Measurements from ENCODE around the gene FAM167B.
"Not testable (repeated sequence)": the region's sequence is repeated elsewhere in the genome, so short reads cannot be mapped to it uniquely, and the experiment has no call there.

The FAM167B gene

DNA sequence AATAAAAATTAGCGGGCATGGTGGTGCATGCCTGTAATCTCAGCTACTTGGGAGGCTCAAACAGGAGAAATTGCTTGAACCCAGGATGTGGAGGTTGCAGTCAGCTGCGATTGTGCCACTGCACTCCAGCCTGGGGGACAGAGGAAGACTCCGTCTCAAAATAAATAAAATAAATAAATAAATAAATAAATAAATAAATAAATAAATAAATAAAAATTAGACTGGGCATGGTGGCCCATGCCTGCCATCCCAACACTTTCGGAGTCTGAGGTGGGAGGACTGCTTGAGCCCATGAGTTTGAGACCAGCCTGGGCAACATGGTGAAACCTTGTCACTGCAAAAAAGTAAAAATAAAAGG lies 16.2 kb downstream of the FAM167B start:
- not testable (repeated sequence) for DNase-seq (ENCODE audit: low read depth)

GRCh38 chr1:32263744-32264143 lies 16.7 kb downstream of the FAM167B start:
- no peak for DNase-seq (ENCODE audit: low read depth)

GRCh38 chr1:32265846-32266245 lies 18.8 kb downstream of the FAM167B start:
- DNase-seq (ENCODE audit: low read depth), result no peak

DNA sequence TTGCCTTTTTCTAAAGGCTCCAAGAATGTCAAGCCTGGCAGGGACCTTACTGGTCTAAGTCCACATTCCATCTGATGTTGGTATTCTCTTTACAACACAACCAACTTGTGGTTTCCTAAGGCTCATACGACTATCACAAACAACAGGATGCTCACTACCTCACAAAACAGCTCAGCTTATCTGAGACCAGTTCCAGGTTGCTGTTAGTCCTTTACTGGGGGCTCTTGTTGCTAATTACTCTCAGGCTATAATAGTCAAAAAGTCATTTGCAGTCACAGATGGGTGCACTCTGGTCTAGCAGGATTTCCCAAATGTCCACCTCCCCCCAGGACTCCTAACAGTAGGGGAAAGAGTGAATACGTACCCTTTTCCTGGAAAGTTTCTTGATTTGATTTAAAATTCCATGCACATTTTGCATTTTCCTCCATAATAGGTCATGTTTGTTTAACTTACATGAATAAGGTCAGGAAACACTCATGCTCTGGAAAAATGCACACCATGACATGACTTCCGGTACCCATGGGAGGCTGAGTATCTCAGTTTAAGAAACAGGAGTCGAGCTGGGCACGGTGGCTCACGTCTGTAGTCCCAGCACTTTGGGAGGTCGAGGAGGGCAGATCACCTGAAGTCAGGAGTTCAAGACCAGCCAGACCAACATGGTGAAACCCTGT lies 20.0 kb downstream of the FAM167B start:
- DNase-seq (ENCODE audit: low read depth), result no peak

- no peak for DNase-seq (ENCODE audit: low read depth)
These were observed 22.7 kb downstream of the FAM167B start for GRCh38 chr1:32269744-32270143.

DNA sequence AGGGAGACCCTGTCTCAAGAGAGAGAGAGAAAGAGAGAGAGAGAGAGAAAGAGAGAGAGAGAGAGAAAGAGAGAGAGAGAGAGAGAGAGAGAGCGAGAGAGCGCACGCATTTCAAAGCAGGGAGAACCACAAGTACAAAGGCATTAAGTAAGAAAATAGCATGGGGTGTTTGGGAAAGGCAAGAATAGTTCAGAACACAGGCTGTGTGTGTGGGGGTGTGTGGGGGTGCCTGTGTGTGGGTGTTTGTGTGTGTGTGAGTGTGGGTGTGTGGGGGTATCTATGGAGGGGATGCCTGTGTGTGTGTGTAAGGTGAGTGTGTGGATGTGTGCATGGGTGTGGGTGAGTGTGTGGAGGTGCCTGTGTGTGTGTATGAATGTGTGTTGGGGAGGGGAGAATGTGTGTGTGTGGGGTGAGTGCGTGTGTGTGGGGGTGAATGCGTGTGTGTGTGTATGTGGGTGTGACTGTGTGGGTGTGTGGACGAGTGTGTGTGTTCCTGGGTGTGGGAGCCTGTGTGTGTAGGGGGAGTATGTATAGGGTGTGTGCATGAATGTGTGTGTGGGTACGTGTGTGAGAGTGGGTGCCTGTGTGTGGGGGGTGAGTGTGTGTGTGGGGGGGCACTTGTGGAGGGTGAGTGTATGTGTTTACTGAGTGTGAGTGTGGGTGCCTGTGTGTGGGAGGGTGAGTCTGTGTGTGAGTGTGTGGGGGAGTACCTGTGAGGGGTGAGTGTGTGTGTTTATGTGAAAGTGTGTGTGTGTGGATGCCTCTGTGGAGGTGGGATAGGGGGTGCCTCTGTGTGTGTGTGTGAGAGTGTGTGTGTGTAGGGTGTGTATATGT lies 25.8 kb downstream of the FAM167B start:
- DNase-seq (ENCODE audit: low read depth), result no peak

GRCh38 chr1:32273391-32274208 lies 26.6 kb downstream of the FAM167B start:
- DNase-seq (ENCODE audit: low read depth), result no peak

DNA sequence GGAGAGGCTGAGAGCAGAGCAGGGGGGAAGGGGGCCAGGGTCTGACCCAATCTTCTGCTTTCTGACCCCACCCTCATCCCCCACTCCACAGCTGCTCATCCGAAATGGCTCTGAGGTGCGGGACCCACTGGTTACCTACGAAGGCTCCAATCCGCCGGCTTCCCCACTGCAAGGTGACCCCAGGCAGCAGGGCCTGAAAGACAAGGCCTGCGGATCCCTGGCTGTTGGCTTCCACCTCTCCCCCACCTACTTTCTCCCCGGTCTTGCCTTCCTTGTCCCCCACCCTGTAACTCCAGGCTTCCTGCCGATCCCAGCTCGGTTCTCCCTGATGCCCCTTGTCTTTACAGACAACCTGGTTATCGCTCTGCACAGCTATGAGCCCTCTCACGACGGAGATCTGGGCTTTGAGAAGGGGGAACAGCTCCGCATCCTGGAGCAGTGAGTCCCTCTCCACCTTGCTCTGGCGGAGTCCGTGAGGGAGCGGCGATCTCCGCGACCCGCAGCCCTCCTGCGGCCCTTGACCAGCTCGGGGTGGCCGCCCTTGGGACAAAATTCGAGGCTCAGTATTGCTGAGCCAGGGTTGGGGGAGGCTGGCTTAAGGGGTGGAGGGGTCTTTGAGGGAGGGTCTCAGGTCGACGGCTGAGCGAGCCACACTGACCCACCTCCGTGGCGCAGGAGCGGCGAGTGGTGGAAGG lies 27.8 kb downstream of the FAM167B start:
- DNase-seq (ENCODE audit: low read depth), result no peak

DNA sequence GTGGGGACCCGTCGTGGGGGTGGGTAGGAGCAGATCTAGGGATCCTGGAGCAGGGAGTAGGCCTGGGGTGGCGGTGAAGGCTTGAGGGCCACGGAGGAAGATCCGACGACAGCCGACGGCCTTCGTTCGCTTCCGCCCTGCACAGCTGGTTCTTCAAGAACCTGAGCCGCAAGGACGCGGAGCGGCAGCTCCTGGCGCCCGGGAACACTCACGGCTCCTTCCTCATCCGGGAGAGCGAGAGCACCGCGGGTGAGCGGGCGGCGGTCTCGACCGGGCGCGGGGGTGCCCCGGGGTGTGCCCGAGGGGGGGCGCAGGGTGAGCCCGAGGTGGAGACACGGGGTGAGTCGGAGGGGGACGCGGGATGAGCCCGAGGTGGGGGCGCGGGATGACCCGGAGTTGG lies 28.4 kb downstream of the FAM167B start:
- no peak for DNase-seq (ENCODE audit: low read depth)

DNA sequence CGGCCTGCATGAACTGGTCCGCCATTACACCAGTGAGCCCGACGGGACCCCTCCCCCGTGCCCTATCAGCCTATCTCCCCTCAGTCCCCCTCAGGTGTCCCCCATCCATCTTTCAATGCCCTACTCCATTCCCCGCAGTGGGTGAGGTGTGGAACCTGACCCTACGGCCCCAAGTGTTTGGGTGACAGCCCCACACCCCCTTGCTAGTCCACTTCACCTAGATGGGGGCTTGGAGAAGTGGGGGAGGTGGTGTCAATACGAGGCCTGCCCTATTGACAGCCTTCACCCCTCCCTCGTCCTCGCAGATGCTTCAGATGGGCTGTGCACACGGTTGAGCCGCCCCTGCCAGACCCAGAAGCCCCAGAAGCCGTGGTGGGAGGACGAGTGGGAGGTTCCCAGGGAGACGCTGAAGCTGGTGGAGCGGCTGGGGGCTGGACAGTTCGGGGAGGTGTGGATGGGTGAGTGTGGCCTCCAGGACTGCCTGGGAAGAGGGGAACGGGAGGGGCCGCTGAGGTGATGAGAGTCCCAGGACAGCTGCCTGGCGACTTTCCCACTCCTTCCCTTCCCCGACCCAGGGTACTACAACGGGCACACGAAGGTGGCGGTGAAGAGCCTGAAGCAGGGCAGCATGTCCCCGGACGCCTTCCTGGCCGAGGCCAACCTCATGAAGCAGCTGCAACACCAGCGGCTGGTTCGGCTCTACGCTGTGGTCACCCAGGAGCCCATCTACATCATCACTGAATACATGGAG lies 29.2 kb downstream of the FAM167B start:
- DNase-seq (ENCODE audit: low read depth), result no peak

DNA sequence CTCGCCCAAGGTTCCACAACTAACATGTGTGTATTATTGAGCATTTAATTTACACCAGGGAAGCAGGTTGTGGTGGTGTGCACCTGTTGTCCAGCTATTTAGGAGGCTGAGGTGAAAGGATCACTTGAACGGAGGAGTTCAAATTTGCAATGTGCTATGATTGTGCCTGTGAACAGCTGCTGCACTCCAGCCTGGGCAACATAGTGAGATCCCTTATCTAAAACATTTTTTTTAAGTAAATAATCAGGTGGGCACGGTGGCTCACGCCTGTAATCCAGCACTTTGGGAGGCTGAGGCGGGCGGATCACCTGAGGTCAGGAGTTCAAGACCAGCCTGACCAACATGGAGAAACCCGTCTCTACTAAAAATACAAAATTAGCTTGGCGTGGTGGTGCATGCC lies 37.8 kb downstream of the FAM167B start:
- not testable (repeated sequence) for DNase-seq (ENCODE audit: low read depth)

- no peak for DNase-seq (ENCODE audit: low read depth)
These were observed 38.6 kb downstream of the FAM167B start for GRCh38 chr1:32285658-32286057.

- no peak for DNase-seq (ENCODE audit: low read depth)
These were observed 39.7 kb downstream of the FAM167B start for GRCh38 chr1:32286763-32287162.

DNA sequence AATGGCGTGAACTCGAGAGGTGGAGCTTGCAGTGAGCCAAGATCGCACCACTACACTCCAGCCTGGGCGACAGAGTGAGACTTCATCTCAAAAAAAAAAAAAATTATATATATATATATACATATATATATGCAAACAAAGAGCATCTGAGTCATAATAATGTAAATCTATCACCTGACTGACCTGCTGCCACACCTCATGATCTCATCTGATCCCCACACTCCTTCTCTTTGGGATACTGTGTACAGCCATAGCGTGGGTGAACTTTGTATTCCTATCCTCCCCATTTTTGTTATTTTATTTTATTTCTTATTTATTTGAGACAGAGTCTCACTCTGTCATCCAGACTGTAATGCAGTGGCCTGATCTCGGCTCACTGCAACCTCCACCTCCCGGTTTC lies 42.2 kb downstream of the FAM167B start:
- no peak for DNase-seq (ENCODE audit: low read depth)

GRCh38 chr1:32291145-32291707 lies 44.2 kb downstream of the FAM167B start:
- DNase-seq (ENCODE audit: low read depth), result no peak

GRCh38 chr1:32291708-32292538 lies 44.9 kb downstream of the FAM167B start, which contains the start of gene HDAC1:
HDAC1 (plus strand) TSS chr1:32292083; CDS start chr1:32292170, 87 bp downstream.
- DNase-seq (ENCODE audit: low read depth), result peak; percentile 61

DNA sequence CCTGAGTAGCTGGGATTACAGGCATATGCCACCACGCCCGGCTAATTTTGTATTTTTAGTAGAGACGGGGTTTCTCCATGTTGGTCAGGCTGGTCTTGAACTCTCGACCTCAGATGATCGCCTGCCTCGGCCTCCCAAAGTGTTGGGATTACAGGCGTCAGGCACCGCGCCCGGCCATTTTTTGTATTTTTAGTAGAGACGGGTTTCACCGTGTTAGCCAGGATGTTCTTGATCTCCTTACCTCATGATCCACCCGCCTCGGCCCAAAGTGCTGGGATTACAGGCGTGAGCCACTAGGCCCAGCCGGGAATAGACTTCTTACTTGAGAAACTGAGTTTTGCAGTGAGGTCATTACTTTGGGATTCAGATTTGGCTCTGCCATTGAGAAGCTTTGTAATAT lies 51.2 kb downstream of the FAM167B start:
- DNase-seq (ENCODE audit: low read depth), result not testable (repeated sequence)

All from GM04503 (cell line).